HT-29 (cell line): Measurements from ENCODE around the gene FOXD3. TPM values are rescaled to one million over a fixed set of nuclear protein-coding genes. Genes with fewer than 3 reads are reported as not detected.
A peak's percentile ranks its signal among the peaks of the same experiment; 100 is the strongest.

Experiments used
- DNase-seq: peaks from one replicate; pipeline ENCODE4 v3.0.0-alpha.2; 2015; ENCODE audit warnings: low spot score
- small RNA-seq: library from RNA; depleted of rRNA; stranded (forward); fragments of <200 nt; gene quantifications from one replicate; pipeline ENCODE3, GENCODE V24; 2014
- total RNA-seq: library from RNA; depleted of rRNA; stranded (reverse); fragments of >200 nt; shearing (Covaris generic); gene quantifications from 2 replicates; pipeline ENCODE4 v1.2.3, GENCODE V29; 2014; rRNA removed

Gene FOXD3
- total RNA-seq, 1 experiment from 2014 or later = not detected

DNA sequence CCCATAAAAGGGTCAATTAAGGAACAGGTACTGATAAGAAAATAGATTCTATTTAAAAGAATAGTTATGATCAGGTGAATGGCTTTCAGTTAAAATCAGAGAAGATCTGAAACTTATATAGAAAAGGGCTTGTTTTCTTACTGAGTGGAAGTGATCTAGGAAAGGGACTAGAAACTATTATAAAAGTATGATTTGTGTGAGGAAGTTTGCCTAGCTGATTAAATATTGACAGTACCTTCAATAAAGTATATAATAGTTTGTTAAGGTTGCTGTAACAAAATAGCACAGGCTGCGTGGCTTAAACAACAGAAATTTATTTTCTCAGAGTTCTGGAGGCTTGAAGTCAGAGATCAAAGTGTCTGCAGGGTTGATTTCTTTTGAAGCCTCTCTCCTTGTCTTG, 39.7 kb downstream of the FOXD3 start:
- DNase-seq = no peak

DNA sequence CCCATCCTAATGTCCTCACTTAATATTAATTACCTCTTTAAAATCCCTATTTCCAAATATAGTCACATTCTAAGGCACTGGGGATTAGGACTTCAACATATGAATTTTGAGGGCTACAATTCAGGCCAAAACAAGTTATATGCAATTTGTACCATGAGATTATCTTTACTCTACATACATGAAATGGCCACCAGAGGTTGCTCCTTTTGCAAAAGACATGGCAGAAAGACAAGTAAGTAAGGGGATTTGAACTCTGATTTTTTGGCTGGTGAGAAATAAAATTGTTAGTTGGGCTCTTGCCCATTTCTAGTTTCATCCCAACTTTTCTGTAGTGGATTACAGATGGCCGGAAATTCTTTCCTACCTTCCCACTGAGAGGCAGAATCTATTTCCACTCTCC, 40.2 kb downstream of the FOXD3 start:
- no peak for DNase-seq

DNA sequence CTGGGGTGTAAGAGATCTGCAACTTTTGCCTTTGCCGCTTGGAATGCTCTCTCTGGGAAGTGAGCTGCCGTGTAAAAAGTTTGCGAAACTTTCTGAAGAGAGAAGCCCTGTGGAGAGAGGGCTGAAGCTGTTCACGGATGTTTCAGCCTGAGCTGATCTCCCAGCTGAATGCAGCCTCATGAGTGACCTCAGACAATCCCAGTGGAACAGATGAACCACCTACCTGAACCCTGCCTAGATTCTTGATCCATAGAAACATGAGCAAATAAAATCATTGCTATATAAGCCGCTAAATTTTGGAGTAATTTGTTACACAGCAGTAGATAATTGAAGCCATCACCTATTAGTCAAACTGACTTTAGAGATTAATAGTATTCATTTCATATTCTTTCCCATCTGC, 40.6 kb downstream of the FOXD3 start:
- no peak for DNase-seq

DNA sequence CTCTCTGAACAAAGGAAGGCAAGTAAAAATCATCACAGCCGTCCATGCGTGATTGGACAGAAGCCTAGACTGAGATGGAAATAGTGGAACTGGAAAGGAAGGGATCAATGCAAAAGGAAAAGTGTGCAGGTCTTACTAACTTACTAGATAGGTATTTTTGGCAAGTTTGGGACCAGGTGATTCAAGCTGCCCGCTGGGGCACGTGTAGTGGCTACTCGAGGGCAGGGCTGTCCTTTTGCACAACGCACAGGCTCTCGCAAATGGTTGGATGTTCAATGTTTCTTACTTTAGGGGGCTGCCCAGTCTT, 44.5 kb downstream of the FOXD3 start:
- DNase-seq = no peak

DNA sequence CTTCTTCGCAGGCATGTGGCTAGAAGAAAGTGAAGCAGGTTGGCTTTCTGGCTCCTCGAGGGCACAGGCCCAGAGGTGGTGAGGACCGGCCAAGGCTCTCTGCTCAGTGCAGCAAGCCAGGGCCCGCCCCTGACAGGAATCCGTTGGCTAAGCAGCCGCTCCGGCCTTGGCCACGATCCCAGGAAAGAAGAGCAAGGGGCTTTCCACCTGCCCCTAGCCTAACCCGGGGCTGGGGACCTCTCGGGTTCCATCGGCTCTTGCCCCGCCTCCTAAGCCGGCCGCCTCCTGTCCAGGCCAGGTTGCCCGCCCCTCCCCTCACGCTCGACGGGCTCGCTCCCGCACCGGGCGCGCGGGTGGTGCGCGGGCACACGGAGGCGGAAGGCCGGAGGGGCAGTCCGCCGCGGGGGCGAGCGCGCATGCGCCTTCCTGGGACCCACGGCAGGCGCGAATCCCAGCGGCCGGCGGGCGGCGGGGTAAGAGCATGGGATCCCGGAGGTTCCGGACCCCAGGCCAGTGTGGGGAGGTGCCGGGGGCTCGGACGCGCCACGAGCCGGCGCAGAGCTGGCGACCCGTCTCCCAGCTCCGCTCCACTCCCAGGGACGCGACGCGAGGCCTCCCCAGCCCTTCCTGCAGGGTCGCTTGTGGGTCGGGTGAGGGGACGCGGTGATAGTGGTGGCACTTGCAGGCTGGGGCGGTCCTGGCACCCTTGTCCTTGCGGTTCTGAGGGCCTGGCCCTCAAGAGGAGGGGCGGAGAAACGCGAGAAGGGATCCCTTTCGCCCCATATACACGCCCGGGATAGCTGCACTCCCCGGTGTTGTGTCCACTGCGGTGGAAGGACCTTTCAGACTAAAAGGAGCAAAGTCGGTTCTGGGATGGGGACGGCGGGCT, 45.1 kb downstream of the FOXD3 start, which contains the start of gene ALG6:
TSS of gene ALG6 (plus strand) at position 413 of the 889 bp plus-strand sequence. CDS start 3,351 bp downstream, outside the sequence.
- DNase-seq = peak; percentile 94

DNA sequence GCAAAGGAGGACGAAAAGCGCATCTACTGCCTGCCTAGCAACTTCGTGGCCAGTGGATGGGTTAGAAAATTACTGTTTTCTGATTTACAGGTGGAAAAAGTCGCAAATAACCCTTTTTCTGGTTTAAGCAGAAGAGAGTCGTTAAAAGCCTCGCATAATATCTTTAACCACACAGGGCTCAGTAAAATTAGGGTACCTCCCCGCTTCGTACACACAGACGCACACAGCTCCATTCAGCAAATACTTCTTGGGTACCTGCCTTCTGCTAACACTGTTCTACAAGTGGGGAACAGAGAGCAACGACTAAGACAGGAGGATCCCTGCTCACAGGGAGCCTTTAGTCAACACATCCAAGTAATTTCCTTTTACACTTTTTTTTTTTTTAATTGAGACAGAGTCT, 45.8 kb downstream of the FOXD3 start:
- no peak for DNase-seq

Small RNA genes lying within 50 kb of the gene (small RNA-seq; reads per million reads assigned to genes)
- gene MIR6068 (not detected), gene RF00019 (not detected)

Other genes starting within 250 kb of the FOXD3 start
- gene ALG6, start 45.1 kb downstream of the FOXD3 start, total RNA-seq = 4.5 and 5.4 TPM in 2 replicates
- 14.1 and 16.9 TPM in 2 replicates for gene ITGB3BP, start 200.7 kb downstream of the FOXD3 start, total RNA-seq
- gene EFCAB7, start 201.0 kb downstream of the FOXD3 start, total RNA-seq = 1.2 and 1.4 TPM in 2 replicates